ENCODE data around the gene ZNF496.

Gene ZNF496

DNA sequence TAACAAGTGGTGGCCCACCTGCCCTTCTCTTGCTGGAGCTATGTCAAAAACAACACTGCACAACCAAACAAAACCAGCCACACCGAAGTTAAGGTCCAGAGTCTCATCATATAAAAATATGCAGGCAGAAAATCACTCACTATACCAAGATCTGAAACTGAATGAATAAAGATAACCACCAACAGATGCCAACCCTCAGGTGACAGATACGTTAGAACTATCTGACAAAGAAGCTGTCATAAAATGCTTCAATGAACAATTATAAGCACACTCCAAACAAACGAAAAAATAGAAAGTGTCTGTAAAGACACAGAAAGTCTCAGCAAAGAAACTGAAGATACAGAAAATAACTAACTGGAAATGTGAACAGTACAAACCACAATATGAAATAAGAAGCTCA lies 14.0 kb downstream of the ZNF496 start:
- no peak for TF ChIP-seq CTCF (IDR thresholded peaks at IDR 0.05; ENCODE audit: low read depth, low read length)
- DNase-seq (ENCODE audit: low read depth in 2 of 2): no peak
- H3K4me3 ChIP-seq (replicated peaks in 1 of 2; ENCODE audit: low read depth in 2 of 2, low read length in 2 of 2): no peak overlapping the region

GRCh38 chr1:247316590-247317197 lies 15.0 kb downstream of the ZNF496 start:
- H3K4me3 ChIP-seq (replicated peaks in 1 of 2; ENCODE audit: low read depth in 2 of 2, low read length in 2 of 2): no peak overlapping the region
- no peak for TF ChIP-seq CTCF (IDR thresholded peaks at IDR 0.05; ENCODE audit: low read depth, low read length)
- no peak for DNase-seq (ENCODE audit: low read depth in 2 of 2)

DNA sequence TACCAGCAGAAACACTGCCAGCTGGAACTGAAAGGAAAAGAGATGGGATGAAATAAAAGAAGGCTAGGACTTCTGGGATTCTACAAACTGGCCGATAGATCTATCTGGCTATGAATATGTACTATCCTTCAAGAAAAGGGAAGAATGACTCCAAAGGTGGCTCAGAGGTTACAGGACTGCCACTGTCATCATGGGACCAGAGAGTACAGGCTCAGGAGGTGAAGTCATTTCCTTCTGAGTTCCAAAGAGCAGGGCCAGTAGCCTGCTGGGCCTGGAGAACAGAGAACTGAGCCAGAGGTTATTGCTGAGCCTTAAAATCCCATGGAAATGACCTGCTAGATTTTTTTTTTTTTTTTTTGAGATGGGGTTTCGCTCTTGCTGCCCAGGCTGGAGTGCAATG lies 27.6 kb downstream of the ZNF496 start:
- TF ChIP-seq CTCF (IDR thresholded peaks at IDR 0.05; ENCODE audit: low read depth, low read length): no peak
- no peak for DNase-seq (ENCODE audit: low read depth in 2 of 2)
- no peak overlapping the region for H3K4me3 ChIP-seq (replicated peaks in 1 of 2; ENCODE audit: low read depth in 2 of 2, low read length in 2 of 2)

DNA sequence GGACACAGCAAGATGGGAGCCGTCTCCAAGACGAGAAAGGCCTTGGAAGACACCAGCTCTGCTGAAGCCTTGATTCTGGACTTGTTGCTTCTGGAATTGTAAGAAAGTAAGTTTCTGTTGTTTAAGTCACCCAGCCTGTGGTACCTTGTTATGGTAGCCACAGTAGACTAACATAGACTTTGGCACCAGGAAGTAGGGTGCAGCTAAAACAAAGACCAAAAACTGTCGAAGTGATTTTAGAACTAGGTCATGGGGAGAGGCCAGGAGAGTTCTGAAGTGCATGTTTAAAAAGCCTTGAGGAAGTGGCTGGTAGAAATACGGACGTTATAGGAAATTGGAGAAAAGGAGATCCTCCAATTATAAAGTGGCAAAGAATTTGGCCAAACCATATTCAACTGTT lies 28.5 kb downstream of the ZNF496 start:
- no peak for DNase-seq (ENCODE audit: low read depth in 2 of 2)
- H3K4me3 ChIP-seq (replicated peaks in 1 of 2; ENCODE audit: low read depth in 2 of 2, low read length in 2 of 2): no peak overlapping the region
- no peak for TF ChIP-seq CTCF (IDR thresholded peaks at IDR 0.05; ENCODE audit: low read depth, low read length)

DNA sequence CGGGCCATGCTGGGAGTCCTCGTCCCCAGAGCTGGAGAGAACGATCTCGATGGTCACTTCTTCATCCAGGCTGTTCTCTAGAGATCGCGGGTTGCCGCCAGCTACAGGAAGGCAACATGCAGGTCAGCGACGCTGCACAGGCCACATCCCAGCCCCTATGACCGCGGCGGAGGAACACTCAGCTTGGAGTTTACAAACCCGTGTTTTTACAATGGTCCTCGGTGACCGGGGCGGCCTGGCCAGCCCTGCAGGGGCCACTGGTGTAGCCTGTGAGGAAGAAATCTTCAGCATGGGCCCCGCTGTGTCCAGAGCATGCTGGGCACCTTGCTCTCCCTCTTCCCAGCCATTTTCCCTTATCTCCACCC lies 30.5 kb downstream of the ZNF496 start:
- TF ChIP-seq CTCF (IDR thresholded peaks at IDR 0.05; ENCODE audit: low read depth, low read length): no peak
- H3K4me3 ChIP-seq (replicated peaks in 1 of 2; ENCODE audit: low read depth in 2 of 2, low read length in 2 of 2): no peak overlapping the region
- DNase-seq (ENCODE audit: low read depth in 2 of 2): no peak

DNA sequence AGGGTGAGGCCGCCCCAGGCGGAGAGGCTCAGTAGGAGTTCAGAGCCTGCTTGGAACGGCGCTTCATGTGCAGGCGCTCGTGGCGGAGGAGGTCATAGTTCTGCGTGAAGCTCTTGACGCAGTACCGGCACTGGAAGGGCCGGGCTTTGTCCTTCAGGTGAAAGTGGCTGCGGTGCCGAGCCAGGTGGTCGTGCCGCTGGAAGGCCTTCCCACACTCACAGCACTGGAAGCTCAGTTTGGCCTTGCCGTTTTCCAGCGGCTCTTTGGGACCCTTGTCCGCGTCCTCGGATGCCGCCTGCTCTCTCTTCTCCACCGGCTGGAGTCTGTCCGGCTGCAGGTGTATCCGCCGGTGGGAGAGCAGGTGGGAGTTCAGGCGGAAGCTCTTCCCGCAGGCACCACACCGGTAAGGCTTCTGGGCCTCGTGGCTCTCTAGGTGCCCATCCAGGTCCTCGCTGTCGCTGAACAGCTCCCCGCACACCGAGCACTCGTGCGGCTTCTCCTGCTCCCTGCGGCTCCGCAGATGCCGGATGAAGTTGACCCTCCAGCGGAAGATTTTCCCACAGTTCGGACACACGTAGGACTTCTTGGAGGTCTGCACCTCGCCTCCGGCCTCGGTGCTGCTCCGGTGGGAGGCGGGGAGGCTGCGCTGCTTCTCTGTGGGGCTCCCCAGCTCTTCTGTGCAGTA lies 31.0 kb downstream of the ZNF496 start:
- H3K4me3 ChIP-seq (replicated peaks in 1 of 2; ENCODE audit: low read depth in 2 of 2, low read length in 2 of 2): no peak overlapping the region
- no peak for DNase-seq (ENCODE audit: low read depth in 2 of 2)
- TF ChIP-seq CTCF (IDR thresholded peaks at IDR 0.05; ENCODE audit: low read depth, low read length): no peak

All from cardiac fibroblast (primary cell).